GM12891 (cell line): ENCODE results near the gene ATXN1.

Experiments
- POLR2A ChIP-seq: IDR thresholded peaks from 2 replicates; pipeline ENCODE4 v1.6.1; 2011; ENCODE audit warnings: low read depth, low read length, control low read depth
- POLR2AphosphoS5 ChIP-seq: IDR thresholded peaks from 2 replicates; pipeline ENCODE4 v1.6.1; 2011; ENCODE audit warnings: low read depth, low read length, control low read depth

GRCh38 chr6:16602035-16602434, 159.2 kb downstream of the ATXN1 start:
- TF ChIP-seq POLR2AphosphoS5, result no peak
- no peak for TF ChIP-seq POLR2A
